ENCODE measurements around the gene VWA3A. TPM values are rescaled to one million over a fixed set of nuclear protein-coding genes. Genes with fewer than 3 reads are reported as not detected.

The VWA3A gene
- total RNA-seq, 2 experiments from 2014 or later = not detected

GRCh38 chr16:22141767-22142166 lies 49.4 kb downstream of the VWA3A start:
- no peak for TF ChIP-seq EZH2phosphoT487 (IDR thresholded peaks at IDR 0.05; ENCODE audit: borderline replicate concordance, low read depth, low read length)
- TF ChIP-seq, protein P1, sequence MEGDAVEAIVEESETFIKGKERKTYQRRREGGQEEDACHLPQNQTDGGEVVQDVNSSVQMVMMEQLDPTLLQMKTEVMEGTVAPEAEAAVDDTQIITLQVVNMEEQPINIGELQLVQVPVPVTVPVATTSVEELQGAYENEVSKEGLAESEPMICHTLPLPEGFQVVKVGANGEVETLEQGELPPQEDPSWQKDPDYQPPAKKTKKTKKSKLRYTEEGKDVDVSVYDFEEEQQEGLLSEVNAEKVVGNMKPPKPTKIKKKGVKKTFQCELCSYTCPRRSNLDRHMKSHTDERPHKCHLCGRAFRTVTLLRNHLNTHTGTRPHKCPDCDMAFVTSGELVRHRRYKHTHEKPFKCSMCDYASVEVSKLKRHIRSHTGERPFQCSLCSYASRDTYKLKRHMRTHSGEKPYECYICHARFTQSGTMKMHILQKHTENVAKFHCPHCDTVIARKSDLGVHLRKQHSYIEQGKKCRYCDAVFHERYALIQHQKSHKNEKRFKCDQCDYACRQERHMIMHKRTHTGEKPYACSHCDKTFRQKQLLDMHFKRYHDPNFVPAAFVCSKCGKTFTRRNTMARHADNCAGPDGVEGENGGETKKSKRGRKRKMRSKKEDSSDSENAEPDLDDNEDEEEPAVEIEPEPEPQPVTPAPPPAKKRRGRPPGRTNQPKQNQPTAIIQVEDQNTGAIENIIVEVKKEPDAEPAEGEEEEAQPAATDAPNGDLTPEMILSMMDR (conservative IDR thresholded peaks at IDR 0.05; ENCODE audit: low read length) = peak; percentile 70
- intact Hi-C loops (cut with micrococcal nuclease; ENCODE audit: unreplicated experiment) = no loop called here
- Histone ChIP-seq H3K9me3 (ENCODE audit: low read length) (no peaks in the 10 kb centered on the region), H3K4me3 (ENCODE audit: low read depth, low read length, poor library complexity, severe bottlenecking) (no peak overlapping the region), H3K4me1 (ENCODE audit: insufficient read depth, low read length, poor library complexity, severe bottlenecking) (no peaks in the 10 kb centered on the region), H2AFZ (ENCODE audit: low read length) (no peak overlapping the region), H4K20me1 (ENCODE audit: insufficient read depth, low read length) (no peaks in the 10 kb centered on the region), H3K27ac (ENCODE audit: low read depth, low read length, poor library complexity, severe bottlenecking) (no peak overlapping the region), H3K9me2 (ENCODE audit: insufficient read depth, low read length) (no peaks in the 10 kb centered on the region), H3K79me2 (ENCODE audit: insufficient read depth, low read depth, low read length) (no peaks in the 10 kb centered on the region), H3K4me2 (ENCODE audit: low read length) (no peak overlapping the region), H3K36me3 (ENCODE audit: insufficient read depth, low read length) (no peaks in the 10 kb centered on the region)
- peak; percentile 10 for DNase-seq (ENCODE audit: low spot score)
- BruUV-seq (replicated peaks) = no TSS peak
- ChIA-PET POLR2A (no interaction called here), CTCF (ENCODE audit: unreplicated experiment) (interaction anchor here (1.0 kb wide), 1 partner anchor 46 kb away, joined by 3 read pairs; no protein-coding TSS in a partner anchor)

- Histone ChIP-seq H2AFZ (ENCODE audit: low read length) (no peak overlapping the region), H3K9me3 (ENCODE audit: low read length) (no peaks in the 10 kb centered on the region), H3K79me2 (ENCODE audit: insufficient read depth, low read depth, low read length) (no peaks in the 10 kb centered on the region), H4K20me1 (ENCODE audit: insufficient read depth, low read length) (no peaks in the 10 kb centered on the region), H3K36me3 (ENCODE audit: insufficient read depth, low read length) (no peaks in the 10 kb centered on the region), H3K27ac (ENCODE audit: low read depth, low read length, poor library complexity, severe bottlenecking) (no peak overlapping the region), H3K4me1 (ENCODE audit: insufficient read depth, low read length, poor library complexity, severe bottlenecking) (no peaks in the 10 kb centered on the region), H3K4me3 (ENCODE audit: low read depth, low read length, poor library complexity, severe bottlenecking) (no peak overlapping the region), H3K9me2 (ENCODE audit: insufficient read depth, low read length) (no peaks in the 10 kb centered on the region), H3K4me2 (ENCODE audit: low read length) (no peak overlapping the region)
- ChIA-PET POLR2A (no interaction called here), CTCF (ENCODE audit: unreplicated experiment) (no interaction called here)
- BruUV-seq (replicated peaks) = no TSS peak
- TF ChIP-seq, protein P1 (conservative IDR thresholded peaks at IDR 0.05; ENCODE audit: low read length) = no peak
- no peak for TF ChIP-seq EZH2phosphoT487 (IDR thresholded peaks at IDR 0.05; ENCODE audit: borderline replicate concordance, low read depth, low read length)
- DNase-seq (ENCODE audit: low spot score) = no peak
- intact Hi-C loops (cut with micrococcal nuclease; ENCODE audit: unreplicated experiment) = no loop called here
These were observed 52.2 kb downstream of the VWA3A start for GRCh38 chr16:22144520-22144919.

DNA sequence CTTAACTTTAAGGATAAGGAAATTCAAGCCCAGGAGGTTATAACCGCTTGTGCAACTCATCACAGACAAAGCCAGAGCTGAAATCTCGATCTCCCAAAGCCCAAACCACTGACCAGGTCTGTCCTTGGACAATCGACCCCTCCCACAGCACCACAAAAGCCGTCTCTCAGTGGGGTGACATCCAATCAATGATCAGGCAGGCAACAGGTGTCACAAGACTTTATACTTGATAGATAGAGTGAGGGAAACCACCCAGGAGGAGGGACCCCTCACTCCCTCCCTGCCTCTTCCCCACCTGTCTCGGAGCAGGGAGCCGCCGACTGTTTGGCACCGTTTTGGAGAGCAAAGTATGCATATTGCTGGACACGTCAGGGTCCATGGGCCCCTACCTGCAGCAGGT lies 55.5 kb downstream of the VWA3A start:
- Histone ChIP-seq H3K36me3 (ENCODE audit: insufficient read depth, low read length) (no peaks in the 10 kb centered on the region), H2AFZ (ENCODE audit: low read length) (no peak overlapping the region), H3K9me2 (ENCODE audit: insufficient read depth, low read length) (no peaks in the 10 kb centered on the region), H3K4me1 (ENCODE audit: insufficient read depth, low read length, poor library complexity, severe bottlenecking) (no peaks in the 10 kb centered on the region), H3K4me2 (ENCODE audit: low read length) (no peak overlapping the region), H3K4me3 (ENCODE audit: low read depth, low read length, poor library complexity, severe bottlenecking) (no peak overlapping the region), H4K20me1 (ENCODE audit: insufficient read depth, low read length) (no peaks in the 10 kb centered on the region), H3K79me2 (ENCODE audit: insufficient read depth, low read depth, low read length) (no peaks in the 10 kb centered on the region), H3K9me3 (ENCODE audit: low read length) (no peaks in the 10 kb centered on the region), H3K27ac (ENCODE audit: low read depth, low read length, poor library complexity, severe bottlenecking) (no peak overlapping the region)
- TF ChIP-seq EZH2phosphoT487 (IDR thresholded peaks at IDR 0.05; ENCODE audit: borderline replicate concordance, low read depth, low read length) = no peak
- TF ChIP-seq, protein P1 (conservative IDR thresholded peaks at IDR 0.05; ENCODE audit: low read length) = no peak
- no TSS peak for BruUV-seq (replicated peaks)
- no peak for DNase-seq (ENCODE audit: low spot score)
- CTCF ChIA-PET (ENCODE audit: unreplicated experiment) = no interaction called here
- intact Hi-C loops (cut with micrococcal nuclease; ENCODE audit: unreplicated experiment) = no loop called here
- POLR2A ChIA-PET = interaction anchor here (1.3 kb wide), 1 partner anchor 10 kb away, joined by 3 read pairs; no protein-coding TSS in a partner anchor
